AG09319 (cell line): ENCODE measurements around the gene FAM47E.

ENCODE experiments used
- DNase-seq: peaks from one replicate; pipeline ENCODE4 v3.0.0-alpha.2; 2010; ENCODE audit warnings: low read depth; ENCODE audit errors: extremely low read depth
- CTCF ChIP-seq: IDR thresholded peaks from 2 replicates; pipeline ENCODE4 v1.5.1; 2011; ENCODE audit warnings: low read depth, mild to moderate bottlenecking, inconsistent platforms, low read length, moderate library complexity

FAM47E gene

GRCh38 chr4:76308548-76308947 is 57.0 kb downstream of the FAM47E start:
- no peak for DNase-seq
- TF ChIP-seq CTCF, result no peak

GRCh38 chr4:76309939-76310550 is 58.5 kb downstream of the FAM47E start:
- DNase-seq, result no peak
- TF ChIP-seq CTCF, result no peak

- TF ChIP-seq CTCF, result no peak
- no peak for DNase-seq
These were observed 59.2 kb downstream of the FAM47E start for GRCh38 chr4:76310683-76311082.

- no peak for DNase-seq
These were observed 60.4 kb downstream of the FAM47E start for GRCh38 chr4:76311896-76312331.

GRCh38 chr4:76312457-76312856 is 60.9 kb downstream of the FAM47E start:
- no peak for TF ChIP-seq CTCF

More at GRCh38 chr4:76311896-76312331, 60.4 kb downstream of the FAM47E start:
- TF ChIP-seq CTCF, result no peak

GRCh38 chr4:76313547-76313946 is 62.0 kb downstream of the FAM47E start:
- DNase-seq, result no peak
- no peak for TF ChIP-seq CTCF

More at GRCh38 chr4:76312457-76312856, 60.9 kb downstream of the FAM47E start:
- no peak for DNase-seq

- DNase-seq, result no peak
- no peak for TF ChIP-seq CTCF
These were observed 63.9 kb downstream of the FAM47E start for GRCh38 chr4:76315267-76315918.
